ENCODE results near the gene KCNJ5. TPM values are rescaled to one million over a fixed set of nuclear protein-coding genes. Genes with fewer than 3 reads are reported as not detected.

KCNJ5 gene
- total and polyA plus RNA-seq, 10 of the 15 experiments (the other 5 are each of a cell fraction or from before 2014, with no cell fraction given), result 0.03 TPM; not detected in 8

GRCh38 chr11:128927683-128928336 lies 36.7 kb downstream of the KCNJ5 start:
- ChIA-PET SMC1A (ENCODE audit: uncharacterized antibody, unreplicated experiment) (interaction anchor here (1.0 to 1.7 kb wide), 9 partner anchors 8 to 770 kb away, joined by 3 to 7 read pairs (median 3); no protein-coding TSS in a partner anchor), POLR2A (no interaction called here), CTCF (interaction anchor here (0.8 to 2.7 kb wide), 8 partner anchors 12 to 755 kb away, joined by 3 to 26 read pairs (median 4); no protein-coding TSS in a partner anchor), RAD21 (ENCODE audit: unreplicated experiment) (interaction anchor here (1.1 to 1.7 kb wide), 2 partner anchors 25 to 43 kb away, joined by 5 to 9 read pairs; no protein-coding TSS in a partner anchor)
- WGBS (ENCODE audit: insufficient coverage, insufficient replicate concordance, low lambda C conversion rate, missing lambda C conversion rate), result 78% methylated on average over 12 of the region's 12 CpGs
- H3K9me3 ChIP-seq (replicated peaks; ENCODE audit: control insufficient read depth, insufficient read depth, low read length), result no peaks in the 10 kb centered on the region
- intact Hi-C loops (cut with micrococcal nuclease; ENCODE audit: unreplicated experiment), result no loop called here
- in situ Hi-C loops (cut with MboI), result no loop called here
- no peaks in the 10 kb centered on the region for H4K20me1 ChIP-seq (ENCODE audit: control insufficient read depth, insufficient read depth)
- H3K27ac ChIP-seq (ENCODE audit: control insufficient read depth, insufficient read depth), result no peak overlapping the region
- H3K79me2 ChIP-seq (ENCODE audit: control insufficient read depth, insufficient read depth, low read length), result no peaks in the 10 kb centered on the region
- peak overlapping the region; percentile 80 for H3K4me2 ChIP-seq (ENCODE audit: control insufficient read depth, insufficient read depth)
- H3K4me3 ChIP-seq, result no peak overlapping the region
- H3K4me1 ChIP-seq (ENCODE audit: control insufficient read depth, insufficient read depth, low read length), result peaks cover 5% of the 10 kb centered on the region
- no peak overlapping the region for H3K9ac ChIP-seq (ENCODE audit: control insufficient read depth, insufficient read depth, low read length)
- peak overlapping the region; percentile 84 for H2AFZ ChIP-seq (ENCODE audit: control insufficient read depth, low read depth, low read length)
- FAIRE-seq, result no peak
- no peaks in the 10 kb centered on the region for H3K27me3 ChIP-seq (replicated peaks in 1 of 2; ENCODE audit: control insufficient read depth in 2 of 2, insufficient read depth in 2 of 2, low read length in 1 of 2)
- no peak for ATAC-seq
- H3K36me3 ChIP-seq (ENCODE audit: control insufficient read depth in 2 of 2, insufficient read depth in 2 of 2, low read length in 1 of 2), result no peaks in the 10 kb centered on the region
- DNase-seq (ENCODE audit: low read depth, low spot score), result no peak
- BruUV-seq (replicated peaks), result no TSS peak
- TF ChIP-seq HCFC1 (IDR thresholded peaks at IDR 0.05; ENCODE audit: low read length) (no peak), POU2F2 (IDR thresholded peaks at IDR 0.05; ENCODE audit: borderline replicate concordance, low read depth, low read length) (no peak), E4F1 (IDR thresholded peaks at IDR 0.05; ENCODE audit: borderline replicate concordance, partially characterized antibody) (no peak), KDM1A (IDR thresholded peaks at IDR 0.05; ENCODE audit: borderline replicate concordance) (no peak), BACH1 (IDR thresholded peaks at IDR 0.05; ENCODE audit: borderline replicate concordance) (no peak), BCL3 (IDR thresholded peaks at IDR 0.05; ENCODE audit: borderline replicate concordance, insufficient read depth, low read depth, low read length, poor library complexity, severe bottlenecking) (no peak), MYB (IDR thresholded peaks at IDR 0.05; ENCODE audit: borderline replicate concordance, low read depth, low read length) (no peak)
- TF ChIP-seq, protein P1, sequence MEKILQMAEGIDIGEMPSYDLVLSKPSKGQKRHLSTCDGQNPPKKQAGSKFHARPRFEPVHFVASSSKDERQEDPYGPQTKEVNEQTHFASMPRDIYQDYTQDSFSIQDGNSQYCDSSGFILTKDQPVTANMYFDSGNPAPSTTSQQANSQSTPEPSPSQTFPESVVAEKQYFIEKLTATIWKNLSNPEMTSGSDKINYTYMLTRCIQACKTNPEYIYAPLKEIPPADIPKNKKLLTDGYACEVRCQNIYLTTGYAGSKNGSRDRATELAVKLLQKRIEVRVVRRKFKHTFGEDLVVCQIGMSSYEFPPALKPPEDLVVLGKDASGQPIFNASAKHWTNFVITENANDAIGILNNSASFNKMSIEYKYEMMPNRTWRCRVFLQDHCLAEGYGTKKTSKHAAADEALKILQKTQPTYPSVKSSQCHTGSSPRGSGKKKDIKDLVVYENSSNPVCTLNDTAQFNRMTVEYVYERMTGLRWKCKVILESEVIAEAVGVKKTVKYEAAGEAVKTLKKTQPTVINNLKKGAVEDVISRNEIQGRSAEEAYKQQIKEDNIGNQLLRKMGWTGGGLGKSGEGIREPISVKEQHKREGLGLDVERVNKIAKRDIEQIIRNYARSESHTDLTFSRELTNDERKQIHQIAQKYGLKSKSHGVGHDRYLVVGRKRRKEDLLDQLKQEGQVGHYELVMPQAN (conservative IDR thresholded peaks at IDR 0.05), result no peak
- TF ChIP-seq, protein P2, sequence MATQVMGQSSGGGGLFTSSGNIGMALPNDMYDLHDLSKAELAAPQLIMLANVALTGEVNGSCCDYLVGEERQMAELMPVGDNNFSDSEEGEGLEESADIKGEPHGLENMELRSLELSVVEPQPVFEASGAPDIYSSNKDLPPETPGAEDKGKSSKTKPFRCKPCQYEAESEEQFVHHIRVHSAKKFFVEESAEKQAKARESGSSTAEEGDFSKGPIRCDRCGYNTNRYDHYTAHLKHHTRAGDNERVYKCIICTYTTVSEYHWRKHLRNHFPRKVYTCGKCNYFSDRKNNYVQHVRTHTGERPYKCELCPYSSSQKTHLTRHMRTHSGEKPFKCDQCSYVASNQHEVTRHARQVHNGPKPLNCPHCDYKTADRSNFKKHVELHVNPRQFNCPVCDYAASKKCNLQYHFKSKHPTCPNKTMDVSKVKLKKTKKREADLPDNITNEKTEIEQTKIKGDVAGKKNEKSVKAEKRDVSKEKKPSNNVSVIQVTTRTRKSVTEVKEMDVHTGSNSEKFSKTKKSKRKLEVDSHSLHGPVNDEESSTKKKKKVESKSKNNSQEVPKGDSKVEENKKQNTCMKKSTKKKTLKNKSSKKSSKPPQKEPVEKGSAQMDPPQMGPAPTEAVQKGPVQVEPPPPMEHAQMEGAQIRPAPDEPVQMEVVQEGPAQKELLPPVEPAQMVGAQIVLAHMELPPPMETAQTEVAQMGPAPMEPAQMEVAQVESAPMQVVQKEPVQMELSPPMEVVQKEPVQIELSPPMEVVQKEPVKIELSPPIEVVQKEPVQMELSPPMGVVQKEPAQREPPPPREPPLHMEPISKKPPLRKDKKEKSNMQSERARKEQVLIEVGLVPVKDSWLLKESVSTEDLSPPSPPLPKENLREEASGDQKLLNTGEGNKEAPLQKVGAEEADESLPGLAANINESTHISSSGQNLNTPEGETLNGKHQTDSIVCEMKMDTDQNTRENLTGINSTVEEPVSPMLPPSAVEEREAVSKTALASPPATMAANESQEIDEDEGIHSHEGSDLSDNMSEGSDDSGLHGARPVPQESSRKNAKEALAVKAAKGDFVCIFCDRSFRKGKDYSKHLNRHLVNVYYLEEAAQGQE (IDR thresholded peaks at IDR 0.05; ENCODE audit: low read depth, low read length), result no peak
